Right lung (tissue), 5 donors: ENCODE results near the gene FAM53B. TPM values are rescaled to one million over a fixed set of nuclear protein-coding genes. Genes with fewer than 3 reads are reported as not detected.

Source experiments
- DNase-seq, 2 donors: peaks; one replicate each; pipeline ENCODE4 v3.0.0-alpha.2; 2013
- polyA plus RNA-seq, 5 donors: library from polyadenylated mRNA; unstranded; fragments of 120-200 nt; gene quantifications; one replicate each; pipeline versions ENCODE4 v1.2.1 to v1.2.3, GENCODE V29; 2013; ENCODE audit warnings: inconsistent platforms in 1 of 5, low replicate concordance in 1 of 5; ENCODE audit not compliant: insufficient read length in 5 of 5, insufficient read depth in 1 of 5

FAM53B gene
- polyA plus RNA-seq, 5 donors: 12.9 to 28.6 (median 19.2) TPM

- no peak for DNase-seq
Observed at GRCh38 chr10:124578231-124579010, 165.8 kb downstream of the FAM53B start.

- DNase-seq: no peak
Observed at GRCh38 chr10:124577651-124578050, 166.5 kb downstream of the FAM53B start.

DNA sequence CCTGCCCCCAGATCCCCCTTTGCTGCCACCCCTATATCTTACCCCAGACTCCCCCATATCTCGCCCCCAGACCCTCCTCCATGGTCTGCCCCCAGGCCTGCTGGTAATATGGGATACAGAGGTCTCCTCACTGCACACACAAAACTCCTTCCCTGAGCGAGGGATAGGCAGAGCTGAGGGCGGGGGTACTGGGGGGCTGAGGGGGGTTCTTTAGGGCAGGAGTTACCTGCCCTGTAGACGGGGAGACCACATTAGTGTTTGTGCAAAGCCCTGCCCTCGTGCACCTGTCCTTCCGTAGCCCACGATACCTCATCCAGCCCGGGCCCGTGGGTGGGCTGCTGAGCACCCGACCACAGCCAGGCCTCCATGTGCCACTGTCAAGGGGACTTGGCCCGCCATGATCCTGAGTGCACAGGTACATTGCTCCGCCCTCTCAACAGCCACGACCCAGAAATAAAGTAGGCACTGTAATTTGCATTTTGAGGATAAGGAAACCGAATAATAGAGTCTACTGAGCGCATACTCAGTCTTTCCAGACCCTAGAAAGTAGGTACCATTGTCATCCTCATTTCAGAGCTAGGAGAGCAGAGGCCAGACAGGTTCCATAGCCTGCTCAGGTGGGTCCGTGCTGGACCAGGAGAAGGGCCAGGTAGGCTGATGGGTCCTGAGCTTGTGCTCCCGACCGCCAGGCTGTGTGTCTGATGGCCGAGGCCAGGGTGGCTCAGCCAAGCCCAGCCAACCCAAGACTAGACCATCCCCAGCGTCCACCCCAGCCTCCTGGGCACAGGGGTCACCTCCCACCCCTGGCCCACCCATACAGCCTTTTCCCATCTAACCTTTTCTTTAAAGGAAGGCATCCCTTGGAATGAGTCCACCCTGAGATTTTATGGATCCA, 167.4 kb downstream of the FAM53B start:
- no peak for DNase-seq

DNA sequence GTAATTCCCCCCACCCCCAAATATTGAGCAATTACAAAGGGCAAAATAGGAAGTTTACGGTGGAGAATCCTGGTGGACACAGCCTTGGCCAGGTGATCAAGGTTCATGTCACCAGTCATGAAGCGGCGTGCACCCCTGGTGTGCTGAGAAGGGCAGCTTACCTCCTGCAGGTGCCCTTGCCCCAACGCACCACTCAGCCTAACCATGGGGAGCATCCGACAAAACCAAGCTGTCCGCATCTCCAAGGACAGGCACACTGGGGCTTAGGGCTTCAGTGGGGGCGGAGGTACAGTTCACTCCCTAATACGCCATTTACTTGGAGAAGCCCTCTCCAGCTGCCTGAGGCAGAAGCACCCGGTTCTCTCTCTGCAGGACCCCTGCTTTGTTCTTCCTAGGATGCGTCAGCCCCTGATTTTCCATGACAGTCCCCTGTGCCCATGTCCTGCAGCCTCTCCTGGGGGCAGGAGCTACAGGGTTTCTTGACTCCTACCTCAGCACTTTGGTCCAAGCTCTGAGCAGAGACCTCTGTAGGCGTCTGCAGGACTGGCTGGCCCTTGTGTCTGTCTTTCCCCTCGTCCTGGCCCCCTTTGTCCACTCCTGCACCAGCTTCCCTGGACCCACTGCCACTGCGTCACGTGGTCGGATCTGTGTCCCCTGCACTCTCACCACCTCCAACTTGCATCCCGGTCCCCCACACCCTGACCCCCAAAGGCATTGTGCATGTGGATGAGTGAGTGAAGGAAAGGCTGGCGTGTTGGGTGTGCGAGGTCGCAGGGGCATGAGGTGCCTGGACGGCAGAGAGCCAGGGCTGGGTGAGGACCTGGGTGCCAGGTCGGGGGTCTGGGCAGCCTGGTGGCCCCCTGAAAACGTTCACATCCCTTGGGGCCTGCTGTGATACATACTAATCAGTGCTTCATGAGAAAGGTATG, 168.8 kb downstream of the FAM53B start:
- DNase-seq: no peak

GRCh38 chr10:124574456-124575070, 169.6 kb downstream of the FAM53B start:
- no peak for DNase-seq

DNA sequence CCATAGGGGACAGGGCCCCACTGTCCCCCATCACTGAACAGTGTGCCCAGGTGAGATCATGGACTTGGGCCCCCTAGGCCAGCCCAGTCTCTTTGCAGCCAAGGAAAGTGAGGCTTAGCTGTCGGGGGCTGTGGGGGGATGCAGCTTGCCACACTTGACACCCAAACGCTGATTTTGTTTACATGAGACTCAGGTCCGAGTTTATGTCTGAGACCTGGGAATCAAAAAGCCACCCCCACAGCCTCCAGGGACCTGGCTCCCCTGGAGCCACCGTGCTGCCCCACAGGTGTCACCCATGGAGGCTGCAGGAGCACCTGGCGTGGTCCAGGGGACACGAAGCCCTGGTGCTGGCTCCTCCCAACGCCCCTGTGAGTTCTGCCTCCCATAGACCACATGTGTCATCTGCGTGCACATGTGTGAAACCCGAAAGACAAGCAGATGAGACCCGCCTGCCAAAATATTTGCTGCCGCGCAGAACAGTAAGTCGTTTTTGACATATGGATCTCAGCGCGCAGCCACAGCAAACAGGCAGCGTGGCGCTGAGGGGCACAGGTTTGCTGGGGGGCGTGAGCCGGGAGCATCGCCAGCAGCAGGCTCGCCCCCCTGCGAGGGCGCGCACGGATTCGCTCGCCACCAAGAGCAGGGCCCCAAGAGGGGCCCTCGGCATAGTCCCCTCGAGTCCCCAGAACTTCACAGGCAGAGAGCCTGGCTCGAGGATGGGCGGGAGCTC, 170.3 kb downstream of the FAM53B start:
- DNase-seq: no peak

DNA sequence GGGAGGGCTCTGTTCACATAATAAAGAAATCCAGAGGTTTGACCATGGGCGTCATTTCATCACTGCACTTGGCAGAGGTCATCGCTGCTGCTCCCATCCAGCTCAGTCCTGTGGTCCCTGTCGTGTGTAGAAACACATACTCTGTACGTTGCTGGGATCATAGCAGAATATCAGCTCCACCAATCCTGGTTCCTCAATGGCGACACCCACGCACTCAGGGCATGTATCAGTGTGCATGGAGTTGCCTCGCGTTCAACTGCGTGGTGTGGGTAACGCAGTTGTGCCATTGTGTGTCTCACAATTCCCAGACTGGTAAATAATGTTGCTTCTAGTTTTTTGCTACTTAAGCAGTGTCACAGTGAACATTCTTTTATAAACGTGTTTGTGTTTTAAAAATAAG, 171.4 kb downstream of the FAM53B start:
- no peak for DNase-seq

GRCh38 chr10:124570646-124571045, 173.5 kb downstream of the FAM53B start:
- no peak for DNase-seq

- DNase-seq: no peak
Observed at GRCh38 chr10:124569623-124570470, 174.3 kb downstream of the FAM53B start.

Other genes starting within 250 kb of the FAM53B start
- 10 to 100 TPM; 31.6 to 50.8 (median 34.8) TPM for gene EEF1AKMT2, start 47.5 kb upstream of the FAM53B start, polyA plus RNA-seq
- gene ABRAXAS2, start 57.4 kb upstream of the FAM53B start, polyA plus RNA-seq: 10 to 100 TPM; 16.9 to 26.6 (median 22.5) TPM
- 10 to 100 TPM; 23.1 to 31.2 (median 28.3) TPM for gene ZRANB1, start 197.7 kb upstream of the FAM53B start, polyA plus RNA-seq